NCI-H1092 (cell line): ENCODE results near the gene LYL1.
"Not testable (repeated sequence)": the region's sequence is repeated elsewhere in the genome, so short reads cannot be mapped to it uniquely, and the experiment has no call there.

Source experiments
- DNase-seq: peaks from one replicate; lab custom pipeline; 2025; lab: John Stamatoyannopoulos, UW

Gene LYL1

GRCh38 chr19:13102666-13103580 lies at the start of gene LYL1:
LYL1 (minus strand) TSS chr19:13102858; CDS start chr19:13101171, 1,687 bp downstream.
- DNase-seq, result no peak

DNA sequence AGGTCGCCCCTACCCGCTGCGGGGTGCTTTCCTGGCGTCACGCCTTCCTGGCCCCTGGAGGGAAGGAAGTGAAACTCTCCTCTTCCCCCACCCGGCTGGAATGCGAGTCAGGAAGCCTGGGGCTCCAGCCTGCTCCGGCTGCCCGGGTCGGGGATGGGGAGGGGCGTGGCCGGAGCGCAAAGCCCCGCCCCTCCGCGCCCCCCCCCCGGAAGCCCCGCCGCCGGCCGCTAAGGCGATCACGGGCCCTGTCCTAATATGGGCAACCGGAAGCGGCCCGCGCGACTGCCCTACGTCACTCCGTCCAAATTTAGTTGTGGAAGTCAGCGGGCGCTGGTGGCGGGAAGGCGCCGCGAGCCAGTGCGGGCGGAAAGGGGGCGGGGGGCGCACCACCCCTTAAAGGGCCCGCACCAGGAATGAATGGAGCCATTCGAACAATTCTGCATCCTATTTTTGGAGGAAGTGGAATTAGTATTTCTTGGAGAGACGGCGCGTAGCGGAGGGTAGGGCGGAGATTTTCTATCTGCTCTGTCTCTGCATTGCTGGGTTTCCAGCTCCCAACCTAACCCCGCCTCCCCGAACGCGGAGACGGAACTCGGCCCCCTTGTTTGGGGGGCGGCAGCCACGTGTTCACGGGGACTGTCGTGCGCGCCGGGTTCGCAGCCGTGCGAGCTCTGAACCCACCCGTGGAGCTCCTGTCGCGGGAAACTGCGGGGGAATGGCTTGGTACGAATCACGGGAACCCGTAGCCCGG lies 49.1 kb upstream of the LYL1 start:
- DNase-seq, result peak; percentile 94

DNA sequence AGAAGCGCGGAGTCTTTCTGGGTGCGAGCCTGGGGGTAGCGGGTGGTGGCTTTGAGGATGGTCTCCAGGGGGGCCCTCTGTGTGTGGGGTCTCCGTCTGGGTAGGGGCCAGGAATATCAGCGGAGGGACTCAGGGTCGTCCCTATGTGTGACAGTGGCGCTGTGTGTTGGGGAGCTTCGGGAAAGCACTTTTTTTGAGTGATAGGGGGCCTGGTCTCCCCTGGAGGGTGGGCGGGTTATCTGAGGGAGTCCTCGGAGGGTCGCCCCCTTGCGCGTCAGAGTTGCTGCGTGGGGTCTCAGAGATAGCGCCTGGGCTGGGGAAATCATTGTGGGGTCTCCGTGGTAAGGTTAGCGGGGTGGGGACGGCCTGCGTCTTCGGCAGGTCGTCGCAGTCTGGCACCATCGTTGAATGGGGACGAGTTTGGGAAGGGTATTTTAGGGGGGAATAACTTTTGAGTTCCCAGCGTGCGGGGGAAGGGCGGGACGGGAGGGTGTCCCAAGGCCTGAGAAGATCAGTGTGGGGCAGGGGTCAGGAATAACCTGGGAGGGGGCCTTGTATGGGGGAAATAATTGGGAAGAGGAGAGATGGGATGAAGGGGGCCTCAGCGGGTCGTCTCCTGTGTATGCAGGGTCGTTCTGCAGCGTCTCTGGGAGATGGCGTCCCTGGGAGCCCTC lies 48.4 kb upstream of the LYL1 start:
- DNase-seq, result no peak

GRCh38 chr19:13150187-13150930 lies 47.7 kb upstream of the LYL1 start, which contains the start of the genes IER2 and STX10:
IER2 (plus strand) TSS chr19:13150411; CDS start chr19:13153187, 2,776 bp downstream.
STX10 (minus strand) TSS chr19:13150375; CDS start chr19:13150173, 202 bp downstream.
- DNase-seq, result peak; percentile 91

DNA sequence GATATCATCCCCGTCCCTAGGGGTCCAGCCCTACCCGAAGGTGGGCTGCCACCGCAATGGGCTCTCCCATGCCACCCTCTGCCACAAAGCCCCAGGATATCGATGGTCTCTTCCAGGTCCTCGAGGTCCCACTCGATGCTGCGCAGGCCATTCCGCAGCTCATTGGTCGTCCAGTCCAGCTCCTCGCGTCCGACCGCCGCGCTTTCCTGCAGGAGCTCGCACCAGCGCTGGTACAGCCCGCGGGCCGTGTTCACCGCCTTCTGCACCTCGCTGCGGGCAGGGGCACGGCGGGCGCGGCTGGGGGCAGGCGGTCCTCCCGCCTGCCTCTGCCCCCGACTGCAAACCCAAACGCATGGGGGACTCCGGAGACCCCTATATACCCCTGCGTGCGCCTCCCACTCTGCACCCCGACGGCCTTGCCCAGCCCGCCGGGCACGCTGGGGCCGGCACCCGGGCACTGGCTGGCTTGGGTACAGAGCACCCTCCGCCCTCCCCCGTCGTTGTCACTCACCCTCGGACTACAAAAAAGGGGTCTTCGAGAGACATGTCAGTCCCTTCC lies 47.0 kb upstream of the LYL1 start:
- peak; percentile 57 for DNase-seq

DNA sequence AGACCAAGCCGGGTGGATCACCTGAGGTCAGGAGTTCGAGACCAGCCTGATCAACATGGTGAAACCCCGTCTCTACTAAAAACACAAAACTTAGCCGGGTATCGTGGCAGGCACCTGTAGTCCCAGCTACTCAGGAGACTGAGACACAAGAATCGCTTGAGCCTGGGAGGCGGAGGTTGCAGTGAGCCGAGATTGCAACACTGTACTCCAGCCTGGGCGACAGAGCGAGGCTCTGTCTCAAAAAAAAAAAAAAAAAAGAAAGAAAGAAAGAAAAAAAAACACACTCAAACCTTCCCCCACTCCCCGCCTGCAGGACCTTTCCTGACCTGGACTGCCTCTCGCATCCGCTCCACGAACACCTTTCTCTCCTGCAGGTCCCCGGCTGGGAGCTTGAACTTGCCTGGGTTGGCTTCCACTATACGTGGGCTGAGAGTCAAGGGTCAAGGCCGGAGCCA lies 46.5 kb upstream of the LYL1 start:
- DNase-seq, result not testable (repeated sequence)

GRCh38 chr19:13146763-13147563 lies 44.3 kb upstream of the LYL1 start:
- DNase-seq, result no peak

DNA sequence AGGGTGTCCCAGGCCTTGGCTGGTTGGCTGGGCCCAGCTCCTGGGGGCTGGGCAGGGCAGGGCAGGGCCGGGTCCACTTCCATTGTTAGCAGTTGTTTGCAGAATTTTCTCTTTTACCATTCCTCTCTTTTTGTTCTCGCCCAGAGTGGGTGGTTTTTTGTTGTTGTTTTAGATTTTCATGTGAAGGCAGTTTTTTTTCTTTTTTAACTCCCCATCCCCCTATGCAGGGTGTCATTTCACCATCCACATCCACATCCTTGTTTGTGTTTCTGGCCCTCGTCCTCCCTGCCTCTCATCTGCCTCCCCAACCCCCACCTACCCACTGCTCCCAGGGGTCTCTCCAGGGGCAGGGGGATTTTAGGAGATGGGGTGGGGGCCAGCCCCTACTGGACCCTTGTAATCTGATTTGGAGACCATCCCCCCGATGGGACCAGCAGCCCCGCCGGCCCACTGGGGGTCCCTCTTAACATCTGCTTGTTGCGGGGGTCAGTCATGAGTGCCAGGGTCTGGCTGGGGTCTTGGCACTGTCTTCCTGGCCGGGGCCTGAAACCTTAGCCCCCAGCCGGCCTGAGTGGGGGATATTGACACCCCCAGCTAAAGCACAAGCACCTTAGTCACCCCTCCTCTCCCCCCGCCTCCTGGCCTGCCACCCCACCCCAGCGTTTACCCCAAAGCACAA lies 37.1 kb upstream of the LYL1 start:
- DNase-seq, result no peak

GRCh38 chr19:13138916-13139198 lies 36.2 kb upstream of the LYL1 start:
- no peak for DNase-seq

- DNase-seq, result no peak
Observed at GRCh38 chr19:13138171-13138915, 35.7 kb upstream of the LYL1 start.

DNA sequence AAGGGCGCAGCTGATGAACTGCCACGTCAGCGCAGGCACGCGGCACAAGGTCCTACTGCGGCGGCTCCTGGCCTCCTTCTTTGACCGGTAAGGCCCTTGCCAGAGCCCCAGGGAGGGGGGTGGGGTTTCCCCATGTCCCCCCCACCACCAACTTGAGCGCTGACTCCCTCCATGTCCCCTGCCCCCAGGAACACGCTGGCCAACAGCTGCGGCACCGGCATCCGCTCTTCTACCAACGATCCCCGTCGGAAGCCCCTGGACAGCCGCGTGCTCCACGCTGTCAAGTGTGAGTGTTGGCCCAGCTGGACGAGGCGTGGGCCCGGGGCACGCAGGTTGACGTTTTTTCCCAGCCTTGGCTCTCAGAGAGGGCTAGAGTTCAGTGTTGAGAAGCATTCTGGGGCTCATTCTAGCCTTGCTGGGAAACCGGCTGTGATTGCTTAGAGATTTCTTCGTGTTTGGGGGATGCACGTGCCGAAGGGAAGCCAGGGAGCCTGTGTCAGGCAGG lies 34.7 kb upstream of the LYL1 start:
- no peak for DNase-seq

GRCh38 chr19:13135068-13136062 lies 32.7 kb upstream of the LYL1 start:
- DNase-seq, result no peak

GRCh38 chr19:13134626-13135025 lies 32.0 kb upstream of the LYL1 start:
- DNase-seq, result no peak

DNA sequence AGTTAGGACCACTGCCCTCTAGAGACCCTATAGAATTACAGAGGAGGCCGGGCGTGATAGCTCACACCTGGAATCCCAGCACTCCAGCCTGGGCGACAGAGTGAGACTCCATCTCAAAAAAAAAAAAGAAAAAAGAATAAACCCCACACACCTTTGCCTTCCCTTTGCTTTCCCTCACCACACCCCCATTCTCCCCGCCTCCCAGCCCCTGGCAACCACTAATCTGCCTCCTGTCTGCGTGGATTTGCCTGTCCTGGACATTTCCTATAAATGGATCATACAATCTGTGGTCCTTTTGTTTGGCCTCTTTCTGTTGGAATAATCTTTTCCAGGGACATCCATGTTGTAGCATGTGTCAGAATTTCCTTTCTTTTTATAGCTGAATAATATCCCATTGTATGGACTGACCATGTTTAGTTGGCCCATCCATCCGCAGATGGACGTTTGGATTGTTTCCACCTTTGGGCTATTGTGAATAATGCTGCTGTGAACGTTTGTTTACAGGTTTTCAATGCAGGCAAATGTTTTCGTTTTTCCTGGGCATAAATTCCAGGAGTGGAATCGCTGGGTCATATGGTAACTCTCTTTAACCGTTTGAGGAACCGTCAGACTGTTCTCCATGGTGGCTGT lies 30.7 kb upstream of the LYL1 start:
- DNase-seq, result no peak

DNA sequence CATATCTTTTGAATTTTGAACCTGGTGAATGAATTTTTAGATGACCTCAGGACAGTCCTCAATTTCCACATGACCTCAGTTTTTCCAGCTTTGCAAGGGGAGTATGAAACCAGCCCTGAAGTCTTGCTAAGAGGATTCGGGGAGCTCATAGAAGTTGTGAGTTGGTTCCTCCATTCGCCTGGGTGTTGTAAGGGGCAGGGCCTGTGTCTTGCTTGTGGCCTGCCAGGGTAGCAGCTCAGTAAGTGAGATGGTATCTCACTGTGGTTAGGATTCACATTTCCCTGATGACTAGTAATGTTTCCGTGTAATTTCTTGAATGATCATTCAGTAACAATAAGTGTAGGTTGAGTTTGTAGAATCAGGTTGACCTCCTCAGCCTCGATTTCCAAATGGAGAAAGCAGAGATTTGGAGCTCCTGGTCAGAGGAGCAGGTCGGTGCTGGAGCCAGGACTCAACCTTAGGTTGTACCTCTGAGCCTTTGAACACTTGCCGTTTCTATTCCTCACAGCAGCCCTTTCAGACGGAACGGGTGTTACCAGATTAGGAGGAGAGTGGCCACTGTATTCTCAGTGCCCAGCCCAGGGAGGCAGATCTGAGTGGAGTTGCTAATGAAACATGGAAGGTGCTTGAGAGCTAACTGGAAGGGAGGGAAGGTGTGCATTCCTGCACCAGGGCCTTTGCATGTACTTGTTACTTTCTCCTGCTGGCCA lies 30.0 kb upstream of the LYL1 start:
- DNase-seq, result no peak

- DNase-seq, result no peak
Observed at GRCh38 chr19:13130886-13131490, 28.3 kb upstream of the LYL1 start.
